CD4-positive, CD25-positive, alpha-beta regulatory T cell (primary cell): ENCODE measurements around the gene TGOLN2. TPM values are rescaled to one million over a fixed set of nuclear protein-coding genes. Genes with fewer than 3 reads are reported as not detected.

Experiments used
- ATAC-seq, 2 donors: fragments of 150-1000 bp; cut with Tn5 transposase; one replicate each; pipeline ENCODE4 v1.10.0; 2021; ENCODE audit warnings: low read depth in 2 of 2, moderate number of reproducible peaks in 2 of 2, moderate library complexity in 1 of 2
- DNase-seq, 3 donors: peaks; one replicate each; pipeline versions ENCODE4 v3.0.0 to v3.0.0-alpha.2; 2012 to 2022; ENCODE audit warnings: mixed read lengths in 1 of 3
- H3K27ac ChIP-seq: one replicate; pipeline ENCODE4 v1.7.0; 2013; ENCODE audit warnings: mild to moderate bottlenecking, low read length; ENCODE audit not compliant: insufficient read depth, poor library complexity, severe bottlenecking
- H3K27me3 ChIP-seq: one replicate; pipeline ENCODE4 v1.7.0; 2013; ENCODE audit warnings: low read length; ENCODE audit not compliant: control insufficient read depth, insufficient read depth
- H3K36me3 ChIP-seq: one replicate; pipeline ENCODE4 v1.7.0; 2013; ENCODE audit warnings: mild to moderate bottlenecking, low read length, moderate library complexity; ENCODE audit not compliant: control insufficient read depth, insufficient read depth
- H3K4me1 ChIP-seq: 2 replicates; pipeline ENCODE4 v1.7.0; 2013; ENCODE audit warnings: mild to moderate bottlenecking, low read length; ENCODE audit not compliant: insufficient read depth, control insufficient read depth, poor library complexity, severe bottlenecking
- H3K4me3 ChIP-seq: one replicate; pipeline ENCODE4 v1.7.0; 2013; ENCODE audit warnings: low read depth, mild to moderate bottlenecking, low read length, moderate library complexity
- H3K9me3 ChIP-seq, 2 experiments: 1 replicate in 1 of 2; 2 replicates in 1 of 2; pipeline ENCODE4 v1.7.0; 2013; ENCODE audit warnings: low read length in 2 of 2, mild to moderate bottlenecking in 1 of 2, moderate library complexity in 1 of 2; ENCODE audit not compliant: control insufficient read depth in 2 of 2
- H3K27ac Mint-ChIP-seq, 3 donors: one replicate each; pipeline ENCODE4 v1.8.0; 2020 to 2022; ENCODE audit warnings: mild to moderate bottlenecking in 3 of 3, mixed read lengths in 3 of 3, moderate library complexity in 2 of 3
- H3K27me3 Mint-ChIP-seq: one replicate; pipeline ENCODE4 v1.8.0; 2022; ENCODE audit warnings: mild to moderate bottlenecking, mixed read lengths
- H3K36me3 Mint-ChIP-seq: one replicate; pipeline ENCODE4 v1.8.0; 2020; ENCODE audit warnings: mixed read lengths
- H3K4me1 Mint-ChIP-seq, 4 donors: one replicate each; pipeline ENCODE4 v1.8.0; 2020 to 2022; ENCODE audit warnings: mixed read lengths in 4 of 4, mild to moderate bottlenecking in 1 of 4
- H3K4me3 Mint-ChIP-seq, 4 donors: one replicate each; pipeline ENCODE4 v1.8.0; 2020 to 2022; ENCODE audit warnings: mild to moderate bottlenecking in 4 of 4, mixed read lengths in 4 of 4, moderate library complexity in 3 of 4
- H3K9me3 Mint-ChIP-seq, 7 donors: one replicate each; pipeline ENCODE4 v1.8.0; 2020 to 2022; ENCODE audit warnings: mixed read lengths in 7 of 7, mild to moderate bottlenecking in 3 of 7, moderate library complexity in 2 of 7
- polyA plus RNA-seq, 4 donors: library from polyadenylated mRNA; unstranded; fragments of 300-500 nt; fragmentation: Illumina TruSeq; gene quantifications; one replicate each; pipeline ENCODE4 v1.2.3, GENCODE V29; 2021
- total RNA-seq: library from RNA; stranded (reverse); gene quantifications from one replicate; pipeline ENCODE4 v1.2.3, GENCODE V29; 2022

Gene TGOLN2
- total and polyA plus RNA-seq, 5 donors from 2014 or later = 51.3 to 168 (median 62.4) TPM

GRCh38 chr2:85312404-85312803 lies 15.4 kb downstream of the TGOLN2 start:
- Mint-ChIP-seq H3K36me3 (peaks cover 20% of the 10 kb centered on the region), H3K27ac (peak overlapping the region in 1 of 3 donors; percentile 29), H3K9me3 (no peaks in the 10 kb centered on the region), H3K4me3 (peak overlapping the region in 2 of 4 donors; percentile 38), H3K4me1 (peaks cover 5 to 48% (median 34%) of the 10 kb centered on the region in 4 donors), H3K27me3 (peaks cover 5% of the 10 kb centered on the region)
- H3K4me3 ChIP-seq = no peak overlapping the region
- ATAC-seq = no peak
- DNase-seq = no peak
- H3K4me1 ChIP-seq = peaks cover 26% of the 10 kb centered on the region
- H3K27ac ChIP-seq = no peak overlapping the region
- peaks cover 34% of the 10 kb centered on the region for H3K36me3 ChIP-seq
- no peaks in the 10 kb centered on the region for H3K27me3 ChIP-seq
- H3K9me3 ChIP-seq = no peaks in the 10 kb centered on the region

DNA sequence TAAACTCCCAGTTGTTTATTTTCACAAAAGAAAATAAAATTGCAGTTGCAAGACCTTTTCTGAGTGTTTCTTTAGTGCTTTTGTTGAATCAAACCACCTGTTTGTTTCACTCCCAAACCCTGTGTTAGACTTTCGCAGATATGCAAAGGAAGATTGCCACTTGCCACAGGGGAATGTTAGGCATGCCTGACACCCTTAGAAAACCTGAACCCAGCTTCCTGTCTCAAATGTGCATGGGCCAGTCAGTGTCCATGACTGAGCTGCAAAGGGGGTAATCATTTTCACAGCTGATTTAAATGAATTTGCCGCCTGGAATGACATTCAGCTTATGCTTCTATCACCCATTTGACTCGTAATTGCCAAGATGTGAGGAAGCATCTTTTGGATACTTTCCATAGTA lies 17.5 kb downstream of the TGOLN2 start:
- Histone ChIP-seq H3K9me3 (no peaks in the 10 kb centered on the region), H3K27ac (peak overlapping the region; percentile 65), H3K36me3 (peaks cover 17% of the 10 kb centered on the region), H3K4me3 (peak overlapping the region; percentile 73), H3K27me3 (no peaks in the 10 kb centered on the region), H3K4me1 (peaks cover 22% of the 10 kb centered on the region)
- Mint-ChIP-seq H3K27me3 (peaks cover 5% of the 10 kb centered on the region), H3K36me3 (peaks cover 10% of the 10 kb centered on the region), H3K4me1 (peaks cover 5 to 54% (median 32%) of the 10 kb centered on the region in 4 donors), H3K4me3 (peak overlapping the region; percentile 70 to 88 (median 83)), H3K9me3 (no peaks in the 10 kb centered on the region), H3K27ac (peak overlapping the region; percentile 94 to 97 (median 97))
- DNase-seq (no peak), ATAC-seq (no peak)

DNA sequence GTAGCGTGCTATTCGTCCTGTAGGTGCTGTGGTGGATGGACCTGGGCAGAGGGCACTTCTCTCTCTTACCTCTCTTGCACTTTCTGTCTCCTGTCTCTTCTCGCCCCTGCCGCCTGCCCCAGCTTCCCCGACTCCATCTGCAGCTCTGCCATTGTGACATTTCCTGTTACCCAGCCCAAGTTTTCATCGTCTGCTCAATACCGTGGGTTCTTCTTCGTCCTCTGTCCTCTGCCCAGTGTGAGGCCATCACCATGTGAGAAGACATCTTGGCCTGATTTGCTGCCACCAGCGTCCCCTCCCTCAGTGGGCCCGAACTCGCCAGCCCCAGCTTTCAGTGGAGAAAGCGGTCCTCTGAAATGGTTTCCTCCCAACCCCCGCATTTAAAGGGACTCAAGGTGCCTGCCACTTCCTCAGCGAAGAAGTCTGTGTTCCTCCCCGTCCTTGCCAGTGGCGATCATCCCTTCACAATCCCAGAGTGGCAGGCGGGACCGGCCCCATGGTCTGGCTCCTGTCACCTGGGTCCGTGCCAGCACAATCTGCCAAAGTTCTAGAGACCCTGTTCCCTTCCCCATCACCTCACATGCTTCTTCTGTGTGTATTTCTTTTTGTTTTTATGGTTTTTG lies 18.0 kb downstream of the TGOLN2 start:
- no peaks in the 10 kb centered on the region for H3K9me3 ChIP-seq
- Mint-ChIP-seq H3K4me3 (peak overlapping the region; percentile 70 to 88 (median 83)), H3K27ac (peak overlapping the region; percentile 94 to 97 (median 97)), H3K4me1 (peaks cover 5 to 56% (median 29%) of the 10 kb centered on the region in 4 donors), H3K36me3 (peaks cover 10% of the 10 kb centered on the region), H3K27me3 (peaks cover 5% of the 10 kb centered on the region), H3K9me3 (no peaks in the 10 kb centered on the region)
- no peaks in the 10 kb centered on the region for H3K27me3 ChIP-seq
- H3K36me3 ChIP-seq = peaks cover 12% of the 10 kb centered on the region
- peak overlapping the region; percentile 65 for H3K27ac ChIP-seq
- DNase-seq (peak in 2 of 3 donors; percentile 32 to 48), ATAC-seq (peak; percentile 45 to 48)
- H3K4me1 ChIP-seq = peaks cover 22% of the 10 kb centered on the region
- peak overlapping the region; percentile 73 for H3K4me3 ChIP-seq

GRCh38 chr2:85308896-85309555 lies 18.8 kb downstream of the TGOLN2 start:
- peak overlapping the region; percentile 65 for H3K27ac ChIP-seq
- no peak for ATAC-seq

GRCh38 chr2:85308201-85308600 lies 19.6 kb downstream of the TGOLN2 start:
- no peaks in the 10 kb centered on the region for H3K27me3 ChIP-seq
- Mint-ChIP-seq H3K36me3 (peaks cover 3% of the 10 kb centered on the region), H3K4me1 (peaks cover 5 to 48% (median 24%) of the 10 kb centered on the region in 4 donors), H3K9me3 (no peaks in the 10 kb centered on the region), H3K4me3 (peak overlapping the region in 3 of 4 donors; percentile 70 to 88 (median 87)), H3K27ac (peak overlapping the region in 1 of 3 donors; percentile 94), H3K27me3 (peaks cover 15% of the 10 kb centered on the region)
- H3K4me1 ChIP-seq = peaks cover 22% of the 10 kb centered on the region
- no peaks in the 10 kb centered on the region for H3K36me3 ChIP-seq
- DNase-seq = no peak
- H3K27ac ChIP-seq = peak overlapping the region; percentile 14
- H3K9me3 ChIP-seq = no peaks in the 10 kb centered on the region
- no peak overlapping the region for H3K4me3 ChIP-seq
- no peak for ATAC-seq

More at GRCh38 chr2:85308896-85309555, 18.8 kb downstream of the TGOLN2 start:
- peak overlapping the region; percentile 73 for H3K4me3 ChIP-seq
- no peaks in the 10 kb centered on the region for H3K9me3 ChIP-seq
- Mint-ChIP-seq H3K36me3 (peaks cover 7% of the 10 kb centered on the region), H3K27ac (peak overlapping the region; percentile 94 to 97 (median 97)), H3K9me3 (no peaks in the 10 kb centered on the region), H3K4me1 (peaks cover 5 to 53% (median 27%) of the 10 kb centered on the region in 4 donors), H3K27me3 (peaks cover 12% of the 10 kb centered on the region), H3K4me3 (peak overlapping the region; percentile 70 to 88 (median 83))
- DNase-seq = no peak
- no peaks in the 10 kb centered on the region for H3K27me3 ChIP-seq
- H3K4me1 ChIP-seq = peaks cover 22% of the 10 kb centered on the region
- H3K36me3 ChIP-seq = peaks cover 5% of the 10 kb centered on the region

- H3K4me1 Mint-ChIP-seq = peaks cover 5 to 48% (median 24%) of the 10 kb centered on the region in 4 donors
- peak overlapping the region in 1 of 3 donors; percentile 39 for H3K27ac Mint-ChIP-seq
- ATAC-seq (no peak), DNase-seq (no peak)
- no peaks in the 10 kb centered on the region for H3K9me3 ChIP-seq
- peaks cover 22% of the 10 kb centered on the region for H3K27me3 Mint-ChIP-seq
- no peaks in the 10 kb centered on the region for H3K9me3 Mint-ChIP-seq
- peaks cover 22% of the 10 kb centered on the region for H3K4me1 ChIP-seq
- H3K27ac ChIP-seq = no peak overlapping the region
- H3K36me3 Mint-ChIP-seq = peaks cover 3% of the 10 kb centered on the region
- no peaks in the 10 kb centered on the region for H3K36me3 ChIP-seq
- peak overlapping the region; percentile 41 for H3K4me3 ChIP-seq
- peak overlapping the region; percentile 52 to 87 (median 76) for H3K4me3 Mint-ChIP-seq
- no peaks in the 10 kb centered on the region for H3K27me3 ChIP-seq
Measured at GRCh38 chr2:85307527-85307897, 20.3 kb downstream of the TGOLN2 start.

DNA sequence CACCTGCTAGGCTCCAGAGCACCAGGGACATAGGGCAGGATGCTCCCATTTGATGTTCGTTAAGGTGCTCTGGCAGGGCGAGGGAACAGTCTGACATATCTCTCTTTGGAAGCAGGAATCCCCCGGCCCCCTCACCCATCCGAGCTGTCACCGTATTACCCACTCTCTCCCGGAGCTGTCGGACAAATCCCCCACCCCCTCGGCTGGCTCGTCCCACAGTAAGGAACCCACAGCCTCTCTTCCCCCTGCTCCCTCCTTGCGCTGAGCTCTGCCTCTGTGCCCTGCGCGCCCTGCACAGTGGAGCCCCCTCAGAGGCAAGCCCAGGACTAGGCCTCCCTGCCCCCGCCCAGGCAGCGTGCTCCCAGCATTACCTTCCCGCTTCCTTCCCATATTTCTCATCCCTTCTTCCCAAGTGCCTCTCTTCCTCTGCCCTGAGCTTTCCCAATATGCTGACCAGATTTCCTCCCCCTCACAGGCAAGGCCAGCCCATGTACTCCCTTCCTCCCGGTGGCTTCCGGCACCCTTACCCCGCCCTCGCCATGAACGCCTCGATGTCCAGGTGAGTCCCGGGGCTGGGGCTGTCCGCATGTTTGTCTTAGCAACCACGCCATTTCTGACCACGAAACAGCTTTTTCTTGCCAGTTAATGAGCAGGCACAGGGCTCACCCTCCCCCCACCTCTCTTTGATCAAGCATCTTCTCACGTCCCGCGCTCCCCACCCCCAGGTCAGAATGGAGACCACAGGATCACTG lies 23.8 kb downstream of the TGOLN2 start:
- Mint-ChIP-seq H3K27ac (peak overlapping the region in 1 of 3 donors; percentile 76), H3K27me3 (peaks cover 25% of the 10 kb centered on the region)
- H3K4me3 ChIP-seq = no peak overlapping the region

More for the DNA sequence above, 23.8 kb downstream of the TGOLN2 start:
- Mint-ChIP-seq H3K4me1 (peaks cover 5 to 36% (median 13%) of the 10 kb centered on the region in 4 donors), H3K9me3 (no peaks in the 10 kb centered on the region), H3K4me3 (no peak overlapping the region), H3K36me3 (no peaks in the 10 kb centered on the region)
- Histone ChIP-seq H3K36me3 (no peaks in the 10 kb centered on the region), H3K4me1 (peaks cover 7% of the 10 kb centered on the region), H3K9me3 (no peaks in the 10 kb centered on the region), H3K27me3 (peaks cover 7% of the 10 kb centered on the region), H3K27ac (no peak overlapping the region)
- ATAC-seq = no peak
- no peak for DNase-seq
